Activated naive CD4-positive, alpha-beta T cell treated with anti-CD3 and anti-CD28 coated beads for 36 hours (primary cell): ENCODE data around the gene NUCB1. TPM values are rescaled to one million over a fixed set of nuclear protein-coding genes. Genes with fewer than 3 reads are reported as not detected.
"Not testable (repeated sequence)": the region's sequence is repeated elsewhere in the genome, so short reads cannot be mapped to it uniquely, and the experiment has no call there.

Experiments used
- CTCF ChIA-PET: fragments of 350-600 bp; sonication (Branson Sonifier 250); formaldehyde crosslinking; loops from one replicate; lab custom pipeline; 2021; ENCODE audit warnings: antibody characterized with exemption; lab: Charles Lee
- DNase-seq: peaks from one replicate; pipeline ENCODE4 v3.0.0-alpha.2; 2020
- H3K27ac Mint-ChIP-seq: one replicate; pipeline ENCODE4 v1.8.0; 2021; ENCODE audit warnings: mild to moderate bottlenecking, mixed read lengths
- H3K27me3 Mint-ChIP-seq: one replicate; pipeline ENCODE4 v1.8.0; 2021; ENCODE audit warnings: low read depth, mixed read lengths
- H3K36me3 Mint-ChIP-seq: one replicate; pipeline ENCODE4 v1.8.0; 2021; ENCODE audit warnings: low read depth, mixed read lengths
- H3K4me1 Mint-ChIP-seq: one replicate; pipeline ENCODE4 v1.8.0; 2021; ENCODE audit warnings: low read depth, mixed read lengths
- H3K4me3 Mint-ChIP-seq: one replicate; pipeline ENCODE4 v1.8.0; 2021; ENCODE audit warnings: mild to moderate bottlenecking, moderate library complexity, mixed read lengths
- H3K9me3 Mint-ChIP-seq: one replicate; pipeline ENCODE4 v1.8.0; 2021; ENCODE audit warnings: mixed read lengths
- intact Hi-C: fragments of 100-400 bp; cut with micrococcal nuclease; formaldehyde crosslinking; loops from one replicate; pipeline ENCODE4 v1.15.1; 2023
- total RNA-seq, 2 experiments: library from RNA; stranded (reverse); gene quantifications; one replicate each; pipeline ENCODE4 v1.2.3, GENCODE V29; 2021

Gene NUCB1
- total RNA-seq, 2 experiments from 2014 or later, result 172 to 182 TPM

DNA sequence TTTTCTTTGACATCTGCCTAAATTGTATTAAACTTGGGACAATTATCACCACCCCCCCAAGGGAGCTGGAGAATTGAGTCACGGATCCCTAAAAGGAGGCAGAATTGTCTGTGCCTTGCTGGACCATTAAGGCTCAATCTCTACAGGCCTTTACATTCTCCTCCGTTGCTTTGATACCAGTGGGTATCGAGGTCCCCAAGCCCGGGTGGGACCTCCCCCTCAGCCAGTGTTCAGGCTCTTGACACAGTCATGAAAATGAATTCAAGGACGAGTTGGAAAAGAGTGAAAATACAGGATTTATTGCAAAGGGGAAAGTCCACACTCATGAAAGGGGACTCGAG lies 22.3 kb upstream of the NUCB1 start:
- no peak overlapping the region for H3K4me3 Mint-ChIP-seq
- H3K27me3 Mint-ChIP-seq, result no peaks in the 10 kb centered on the region
- H3K4me1 Mint-ChIP-seq, result peaks cover 40% of the 10 kb centered on the region
- CTCF ChIA-PET, result no interaction called here
- H3K27ac Mint-ChIP-seq, result no peak overlapping the region
- H3K9me3 Mint-ChIP-seq, result no peaks in the 10 kb centered on the region
- H3K36me3 Mint-ChIP-seq, result peaks cover 52% of the 10 kb centered on the region
- no peak for DNase-seq
- intact Hi-C loops, result loop anchor here (10.0 kb wide), 3 partner anchors 237 to 623 kb away; partner anchors contain the start of genes C19orf73, CARD8, LIN7B and PPFIA3

GRCh38 chr19:48878196-48879024 lies 21.7 kb upstream of the NUCB1 start:
- peaks cover 46% of the 10 kb centered on the region for H3K36me3 Mint-ChIP-seq
- CTCF ChIA-PET, result interaction anchor here (0.6 to 0.9 kb wide), 2 partner anchors 92 to 1903 kb away, joined by 3 to 4 read pairs; no protein-coding TSS in a partner anchor
- no peaks in the 10 kb centered on the region for H3K27me3 Mint-ChIP-seq
- H3K4me3 Mint-ChIP-seq, result no peak overlapping the region
- no peaks in the 10 kb centered on the region for H3K9me3 Mint-ChIP-seq
- intact Hi-C loops, result loop anchor here (10.0 kb wide), 3 partner anchors 236 to 624 kb away; partner anchors contain the start of genes C19orf73, CARD8, LIN7B and PPFIA3
- H3K4me1 Mint-ChIP-seq, result peaks cover 38% of the 10 kb centered on the region
- no peak for DNase-seq
- peak overlapping the region; percentile 63 for H3K27ac Mint-ChIP-seq

DNA sequence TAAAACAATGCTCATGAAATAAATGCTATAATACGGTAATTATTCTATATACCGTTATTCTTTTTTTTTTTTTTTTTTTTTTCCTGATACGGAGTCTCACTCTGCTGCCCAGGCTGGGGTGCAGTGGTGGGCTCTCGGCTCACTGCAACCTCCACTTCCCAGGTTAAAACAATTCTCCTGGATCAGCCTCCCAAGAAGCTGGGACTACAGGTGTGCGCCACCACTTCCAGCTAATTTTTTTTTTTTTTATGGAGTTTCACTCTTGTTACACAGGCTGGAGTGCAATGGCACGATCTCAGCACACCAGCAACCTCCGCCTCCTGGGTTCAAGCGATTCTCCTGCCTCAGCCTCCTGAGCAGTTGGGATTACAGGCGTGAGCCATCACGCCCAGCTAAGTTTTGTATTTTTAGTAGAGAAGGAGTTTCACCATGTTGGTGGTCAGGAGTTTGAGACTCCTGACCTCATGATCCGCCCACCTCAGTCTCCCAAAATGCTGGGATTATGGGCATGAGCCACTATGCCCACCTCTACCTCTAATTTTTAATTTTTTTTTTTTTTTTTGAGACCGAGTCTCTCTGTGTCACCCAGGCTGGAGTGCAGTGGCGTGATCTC lies 21.0 kb upstream of the NUCB1 start:
- H3K9me3 Mint-ChIP-seq, result no peaks in the 10 kb centered on the region
- H3K4me1 Mint-ChIP-seq, result peaks cover 31% of the 10 kb centered on the region
- CTCF ChIA-PET, result interaction anchor here (0.6 to 0.9 kb wide), 2 partner anchors 91 to 1903 kb away, joined by 3 to 4 read pairs; no protein-coding TSS in a partner anchor
- H3K27me3 Mint-ChIP-seq, result no peaks in the 10 kb centered on the region
- no peak overlapping the region for H3K4me3 Mint-ChIP-seq
- H3K36me3 Mint-ChIP-seq, result peaks cover 39% of the 10 kb centered on the region
- no peak for DNase-seq
- no peak overlapping the region for H3K27ac Mint-ChIP-seq
- intact Hi-C loops, result loop anchor here (10.0 kb wide), 3 partner anchors 236 to 624 kb away; partner anchors contain the start of genes C19orf73, CARD8, LIN7B and PPFIA3

DNA sequence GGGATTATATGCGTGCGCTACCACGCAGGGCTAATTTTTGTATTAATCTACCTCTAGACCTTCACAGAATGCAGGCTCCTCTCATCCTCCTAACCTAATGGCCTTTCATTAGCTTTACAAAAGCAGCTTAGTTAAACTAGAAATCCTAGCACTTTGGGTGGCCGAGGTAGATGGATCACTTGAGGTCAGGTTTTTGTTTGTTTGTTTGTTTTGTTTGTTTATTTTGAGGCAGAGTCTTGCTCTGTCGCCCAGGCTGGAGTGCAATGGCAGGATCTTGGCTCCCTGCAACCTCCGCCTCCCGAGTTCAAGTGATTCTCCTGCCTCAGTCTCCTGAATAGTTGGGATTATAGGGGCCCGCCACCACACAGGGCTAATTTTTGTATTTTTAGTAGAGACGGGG lies 20.4 kb upstream of the NUCB1 start:
- H3K27ac Mint-ChIP-seq, H3K27me3 Mint-ChIP-seq, H3K4me3 Mint-ChIP-seq, H3K9me3 Mint-ChIP-seq, DNase-seq: not testable (repeated sequence)
- intact Hi-C loops, result loop anchor here (10.0 kb wide), 3 partner anchors 235 to 625 kb away; partner anchors contain the start of genes C19orf73, CARD8, LIN7B and PPFIA3
- CTCF ChIA-PET, result interaction anchor here (0.7 to 1.1 kb wide), 2 partner anchors 54 to 91 kb away, joined by 3 read pairs; no protein-coding TSS in a partner anchor
- Mint-ChIP-seq H3K4me1 (peaks cover 26% of the 10 kb centered on the region), H3K36me3 (peaks cover 33% of the 10 kb centered on the region)

DNA sequence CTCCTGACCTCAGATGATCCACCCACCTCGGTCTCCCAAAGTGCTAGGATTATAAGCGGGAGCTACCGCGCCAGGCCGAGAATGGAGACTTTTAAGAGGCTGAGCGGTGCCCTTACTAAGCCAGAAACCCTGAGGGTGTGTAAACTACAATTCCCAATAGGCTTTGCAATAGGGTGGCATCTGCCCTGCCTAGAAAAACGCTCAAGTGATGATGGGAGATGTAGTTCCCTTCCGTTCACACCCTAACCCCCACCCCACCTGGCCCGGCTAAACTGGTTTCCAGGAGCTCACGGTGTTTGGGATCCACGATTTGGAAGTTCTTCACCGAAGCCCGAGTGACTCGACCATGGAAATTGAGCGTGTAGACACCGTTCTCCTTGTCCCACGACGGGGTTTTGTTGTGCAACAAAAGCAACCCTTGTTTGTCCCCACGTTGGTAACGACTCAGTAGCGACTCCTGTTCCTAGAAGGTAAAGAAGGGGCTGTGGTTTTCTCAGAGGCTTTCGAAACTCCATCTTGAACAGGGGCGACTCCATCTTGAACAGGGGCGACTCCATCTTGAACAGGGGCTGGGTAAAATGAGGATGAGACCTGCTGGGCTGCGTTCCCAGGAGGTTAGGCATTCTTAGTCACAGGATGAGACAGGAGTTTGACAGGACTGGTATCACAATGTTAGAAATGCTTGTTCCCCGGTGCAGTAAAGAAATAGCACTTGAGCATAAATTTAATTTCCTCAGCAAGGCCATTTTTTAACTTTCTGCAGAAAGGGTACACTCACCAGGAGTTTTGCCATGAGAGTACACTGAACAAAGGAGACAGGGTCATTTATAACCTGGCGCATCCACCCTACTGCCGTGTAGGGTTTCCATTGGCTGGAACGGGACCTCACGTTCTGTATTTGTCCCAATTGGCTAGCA lies 18.1 kb upstream of the NUCB1 start:
- CTCF ChIA-PET, result no interaction called here
- Mint-ChIP-seq H3K27me3 (no peaks in the 10 kb centered on the region), H3K4me3 (no peak overlapping the region), H3K4me1 (peaks cover 17% of the 10 kb centered on the region), H3K36me3 (peaks cover 16% of the 10 kb centered on the region), H3K9me3 (no peaks in the 10 kb centered on the region), H3K27ac (no peak overlapping the region)
- intact Hi-C loops, result no loop called here
- peak; percentile 32 for DNase-seq

DNA sequence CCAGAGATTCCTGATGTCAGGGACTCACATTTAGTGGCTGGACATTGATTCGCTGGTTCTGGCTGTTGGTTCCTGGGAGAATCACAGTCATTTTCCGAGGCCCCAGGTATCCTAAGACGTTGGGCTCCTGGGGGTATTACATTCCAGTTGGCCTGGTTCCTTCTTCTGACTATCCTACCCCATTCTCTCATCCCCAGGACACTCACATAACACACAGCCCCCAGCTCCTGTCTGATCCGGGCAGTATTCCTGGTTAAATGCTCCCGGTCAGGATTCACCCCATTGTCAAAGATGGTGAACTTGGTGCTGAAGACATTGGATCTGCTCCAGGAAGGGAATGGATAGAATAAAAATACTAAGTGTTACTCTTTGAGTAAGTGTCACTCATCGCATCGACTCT lies 16.4 kb upstream of the NUCB1 start:
- no peaks in the 10 kb centered on the region for H3K27me3 Mint-ChIP-seq
- H3K36me3 Mint-ChIP-seq, result peaks cover 2% of the 10 kb centered on the region
- no peaks in the 10 kb centered on the region for H3K9me3 Mint-ChIP-seq
- H3K4me3 Mint-ChIP-seq, result no peak overlapping the region
- intact Hi-C loops, result no loop called here
- no peak overlapping the region for H3K27ac Mint-ChIP-seq
- peaks cover under 1% of the 10 kb centered on the region for H3K4me1 Mint-ChIP-seq
- no peak for DNase-seq
- CTCF ChIA-PET, result no interaction called here

DNA sequence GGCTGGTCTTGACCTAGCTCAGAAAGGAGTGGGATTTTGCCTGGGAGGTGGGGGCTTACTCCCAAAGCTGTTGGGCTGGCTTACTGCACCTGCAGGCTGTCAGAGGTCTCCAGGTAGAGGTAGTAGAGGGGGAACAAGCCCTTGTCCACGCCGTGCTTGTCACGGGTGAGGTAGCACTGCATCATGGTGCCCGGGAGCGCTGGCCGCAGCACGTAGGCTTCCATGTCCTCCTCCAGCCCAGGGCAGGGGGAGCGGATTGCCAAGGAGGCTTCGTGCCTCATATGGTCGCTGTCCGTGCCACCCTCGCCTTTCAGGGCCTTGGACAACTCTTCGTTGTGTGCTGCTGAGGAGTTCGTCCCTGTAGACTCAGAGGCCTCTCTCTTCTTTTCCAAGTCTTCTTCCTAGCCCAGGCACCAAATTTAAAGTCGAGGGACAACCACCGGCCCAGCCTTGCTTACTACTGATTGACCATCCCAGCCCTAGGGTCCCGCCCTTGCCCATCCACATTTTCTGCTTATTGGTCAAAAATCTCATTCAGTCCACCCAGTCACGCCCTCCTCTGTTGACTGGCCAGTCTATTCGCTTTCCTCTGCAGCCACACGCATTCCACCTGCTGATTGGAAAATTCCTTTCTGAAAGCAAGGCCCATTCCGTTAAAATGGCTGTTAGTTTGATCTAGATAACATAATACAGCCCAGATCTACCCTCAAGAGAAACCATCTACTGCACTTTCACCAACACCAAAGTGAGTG lies 12.1 kb upstream of the NUCB1 start:
- Mint-ChIP-seq H3K4me3 (no peak overlapping the region), H3K36me3 (no peaks in the 10 kb centered on the region), H3K9me3 (no peaks in the 10 kb centered on the region), H3K27ac (no peak overlapping the region), H3K4me1 (no peaks in the 10 kb centered on the region), H3K27me3 (peaks cover 10% of the 10 kb centered on the region)
- intact Hi-C loops, result no loop called here
- CTCF ChIA-PET, result no interaction called here
- DNase-seq, result no peak

- H3K9me3 Mint-ChIP-seq, H3K4me1 Mint-ChIP-seq, H3K4me3 Mint-ChIP-seq, H3K27ac Mint-ChIP-seq, H3K36me3 Mint-ChIP-seq, intact Hi-C loops, DNase-seq: not testable (repeated sequence)
- H3K27me3 Mint-ChIP-seq, result peaks cover 12% of the 10 kb centered on the region
- CTCF ChIA-PET, result interaction anchor here (0.5 kb wide), 1 partner anchor 309 kb away, joined by 4 read pairs; no protein-coding TSS in a partner anchor
Measured at GRCh38 chr19:48889496-48889895, 10.6 kb upstream of the NUCB1 start.

- H3K4me1 Mint-ChIP-seq, result peaks cover 10% of the 10 kb centered on the region
- no peaks in the 10 kb centered on the region for H3K36me3 Mint-ChIP-seq
- CTCF ChIA-PET, result interaction anchor here (0.7 kb wide), 1 partner anchor 54 kb away, joined by 3 read pairs; the partner anchor contains the start of gene HSD17B14
- H3K4me3 Mint-ChIP-seq, result no peak overlapping the region
- DNase-seq, result no peak
- H3K27me3 Mint-ChIP-seq, result peaks cover 18% of the 10 kb centered on the region
- intact Hi-C loops, result no loop called here
- no peak overlapping the region for H3K27ac Mint-ChIP-seq
- H3K9me3 Mint-ChIP-seq, result no peaks in the 10 kb centered on the region
Measured at GRCh38 chr19:48890551-48890950, 9.6 kb upstream of the NUCB1 start.

GRCh38 chr19:48895226-48895625 lies 4.9 kb upstream of the NUCB1 start:
- CTCF ChIA-PET, result interaction anchor here (1.0 kb wide), 1 partner anchor 58 kb away, joined by 4 read pairs; no protein-coding TSS in a partner anchor
- H3K4me3 Mint-ChIP-seq, result peak overlapping the region; percentile 54
- intact Hi-C loops, result no loop called here
- DNase-seq, result no peak
- peaks cover 26% of the 10 kb centered on the region for H3K4me1 Mint-ChIP-seq
- H3K36me3 Mint-ChIP-seq, result peaks cover 1% of the 10 kb centered on the region
- peaks cover 22% of the 10 kb centered on the region for H3K27me3 Mint-ChIP-seq
- no peak overlapping the region for H3K27ac Mint-ChIP-seq
- no peaks in the 10 kb centered on the region for H3K9me3 Mint-ChIP-seq

GRCh38 chr19:48896191-48896720 lies 3.9 kb upstream of the NUCB1 start:
- DNase-seq, result peak; percentile 61
- Mint-ChIP-seq H3K9me3 (no peaks in the 10 kb centered on the region), H3K4me3 (peak overlapping the region; percentile 54), H3K27ac (no peak overlapping the region), H3K4me1 (peaks cover 31% of the 10 kb centered on the region), H3K27me3 (peaks cover 22% of the 10 kb centered on the region), H3K36me3 (peaks cover 9% of the 10 kb centered on the region)
- CTCF ChIA-PET, result no interaction called here
- intact Hi-C loops, result no loop called here
